H1 (cell line): ENCODE data around the gene REXO5. TPM values are rescaled to one million over a fixed set of nuclear protein-coding genes. Genes with fewer than 3 reads are reported as not detected.

ENCODE experiments used
- CTCF ChIA-PET: fragments of 300-600 bp; sonication (Branson Sonifier 250); formaldehyde crosslinking; loops from one replicate; lab custom pipeline; 2021; ENCODE audit not compliant: partially characterized antibody; lab: Charles Lee
- POLR2A ChIA-PET: fragments of 300-600 bp; sonication (Branson Sonifier 250); formaldehyde crosslinking; loops from one replicate; lab custom pipeline; 2021; ENCODE audit warnings: inconsistent platforms; ENCODE audit not compliant: partially characterized antibody; lab: Charles Lee
- DNase-seq, 2 experiments: peaks; one replicate each; pipeline versions ENCODE4 v3.0.0 to v3.0.0-alpha.2; 2010 to 2022; ENCODE audit warnings: low spot score in 2 of 2, low read depth in 1 of 2, mixed read lengths in 1 of 2
- FAIRE-seq: peaks from 2 replicates; lab custom pipeline; 2011; peaks lifted over from hg19 to GRCh38; lab: Jason Lieb, UNC
- H2AFZ ChIP-seq: 2 replicates; pipeline ENCODE4 v1.8.1; 2012; ENCODE audit warnings: low read length, inconsistent platforms
- H2AK5ac ChIP-seq: 2 replicates; pipeline ENCODE4 v1.6.1; 2013; ENCODE audit warnings: low read depth, low read length
- H2BK120ac ChIP-seq: replicated peaks from 2 replicates; pipeline ENCODE3; 2013; ENCODE audit warnings: low read depth, low read length, inconsistent platforms
- H2BK12ac ChIP-seq: 2 replicates; pipeline ENCODE4 v1.6.1; 2013; ENCODE audit warnings: low read depth, low read length
- H2BK15ac ChIP-seq: 2 replicates; pipeline ENCODE4 v1.6.1; 2013; ENCODE audit warnings: low read length
- H2BK20ac ChIP-seq: 2 replicates; pipeline ENCODE4 v1.6.1; 2013; ENCODE audit warnings: low read length
- H2BK5ac ChIP-seq: 2 replicates; pipeline ENCODE4 v1.6.1; 2013; ENCODE audit warnings: low read depth, low read length
- H3K14ac ChIP-seq: 2 replicates; pipeline ENCODE4 v1.6.1; 2013; ENCODE audit warnings: inconsistent platforms; ENCODE audit not compliant: insufficient read length
- H3K18ac ChIP-seq: 2 replicates; pipeline ENCODE4 v1.6.1; 2013; ENCODE audit warnings: low read length; ENCODE audit errors: extremely low read depth
- H3K23ac ChIP-seq: 2 replicates; pipeline ENCODE4 v1.6.1; 2013; ENCODE audit warnings: inconsistent platforms; ENCODE audit not compliant: insufficient read length
- H3K23me2 ChIP-seq: 2 replicates; pipeline ENCODE4 v1.6.1; 2013; ENCODE audit warnings: low read depth, low read length
- H3K27ac ChIP-seq: 2 replicates; pipeline ENCODE4 v1.6.1; 2011; ENCODE audit warnings: low read depth, low read length, inconsistent platforms
- H3K27me3 ChIP-seq, 4 experiments: replicated peaks in 1 of 4; 1 replicate in 1 of 4; 2 replicates in 3 of 4; pipeline versions ENCODE4 v1.6.1 to v1.8.1; 2011 to 2013; ENCODE audit warnings: low read length in 3 of 4, mild to moderate bottlenecking in 3 of 4, inconsistent platforms in 2 of 4, mixed read lengths in 2 of 4, moderate library complexity in 1 of 4; ENCODE audit not compliant: control insufficient read depth in 3 of 4, insufficient read depth in 3 of 4; ENCODE audit errors: extremely low read depth in 1 of 4
- H3K36me3 ChIP-seq, 4 experiments: 2 replicates each; pipeline versions ENCODE4 v1.6.1 to v1.8.1; 2011 to 2013; ENCODE audit warnings: mild to moderate bottlenecking in 4 of 4, low read length in 3 of 4, moderate library complexity in 2 of 4, control low read depth in 1 of 4, inconsistent platforms in 1 of 4; ENCODE audit not compliant: insufficient read depth in 4 of 4, control insufficient read depth in 2 of 4
- H3K4ac ChIP-seq: replicated peaks from 2 replicates; pipeline ENCODE3; 2013; ENCODE audit warnings: low read length, low read depth, mixed read lengths, inconsistent platforms; ENCODE audit not compliant: insufficient read length
- H3K4me1 ChIP-seq, 4 experiments: replicated peaks in 1 of 4; 1 replicate in 1 of 4; 2 replicates in 3 of 4; pipeline versions ENCODE4 v1.6.1 to v1.8.1; 2011 to 2013; ENCODE audit warnings: low read length in 3 of 4, inconsistent platforms in 2 of 4, mixed read lengths in 1 of 4; ENCODE audit not compliant: insufficient read depth in 4 of 4, control insufficient read depth in 3 of 4
- H3K4me2 ChIP-seq, 2 experiments: 2 replicates each; pipeline versions ENCODE4 v1.6.1 to v1.8.1; 2011 to 2013; ENCODE audit warnings: low read depth in 2 of 2, low read length in 2 of 2, control low read depth in 1 of 2, inconsistent platforms in 1 of 2, mild to moderate bottlenecking in 1 of 2; ENCODE audit not compliant: insufficient read depth in 1 of 2
- H3K4me3 ChIP-seq, 4 experiments: fragments of 200-600, 300-600 bp in 1 of 4; sonication (generic), shearing (Covaris generic), sonication (Bioruptor Twin) in 1 of 4; 2 replicates each; pipeline versions ENCODE4 v1.5.1 to v1.8.1; 2011 to 2016; ENCODE audit warnings: low read length in 4 of 4, low read depth in 3 of 4, control low read depth in 2 of 4, inconsistent platforms in 2 of 4, mild to moderate bottlenecking in 2 of 4, mixed read lengths in 1 of 4, moderate library complexity in 1 of 4; ENCODE audit not compliant: insufficient read depth in 2 of 4; ENCODE audit errors: extremely low read depth in 1 of 4
- H3K56ac ChIP-seq: replicated peaks from 2 replicates; pipeline ENCODE3; 2013; ENCODE audit warnings: low read depth, mild to moderate bottlenecking, mixed read lengths, low read length, inconsistent platforms; ENCODE audit not compliant: insufficient read length
- H3K79me1 ChIP-seq: 2 replicates; pipeline ENCODE4 v1.6.1; 2013; ENCODE audit warnings: low read depth, low read length, control low read depth
- H3K79me2 ChIP-seq, 2 experiments: 2 replicates each; pipeline versions ENCODE4 v1.6.1 to v1.8.1; 2012 to 2013; ENCODE audit warnings: low read length in 2 of 2, mild to moderate bottlenecking in 2 of 2, inconsistent platforms in 1 of 2; ENCODE audit not compliant: insufficient read depth in 2 of 2, control insufficient read depth in 1 of 2
- H3K9ac ChIP-seq, 4 experiments: replicated peaks in 1 of 4; 1 replicate in 1 of 4; 2 replicates in 3 of 4; pipeline versions ENCODE4 v1.6.1 to v1.8.1; 2011 to 2013; ENCODE audit warnings: low read depth in 3 of 4, low read length in 3 of 4, control low read depth in 2 of 4, mild to moderate bottlenecking in 2 of 4, moderate library complexity in 2 of 4, inconsistent platforms in 1 of 4; ENCODE audit errors: extremely low read depth in 1 of 4
- H3K9me3 ChIP-seq, 2 experiments: 2 replicates each; pipeline versions ENCODE4 v1.6.1 to v1.8.1; 2012 to 2013; ENCODE audit warnings: mild to moderate bottlenecking in 2 of 2, moderate library complexity in 2 of 2, control low read depth in 1 of 2, inconsistent platforms in 1 of 2, low read depth in 1 of 2, low read length in 1 of 2, mixed read lengths in 1 of 2; ENCODE audit not compliant: insufficient read depth in 2 of 2
- H4K20me1 ChIP-seq, 2 experiments: replicated peaks in 1 of 2; 2 replicates each; pipeline versions ENCODE3 to v1.8.1; 2011 to 2013; ENCODE audit warnings: inconsistent platforms in 2 of 2, low read length in 2 of 2, mild to moderate bottlenecking in 1 of 2; ENCODE audit not compliant: insufficient read depth in 2 of 2, control insufficient read depth in 1 of 2
- H4K5ac ChIP-seq: 2 replicates; pipeline ENCODE4 v1.6.1; 2013; ENCODE audit warnings: low read length, low read depth, mixed read lengths, inconsistent platforms; ENCODE audit not compliant: insufficient read length
- H4K8ac ChIP-seq: 2 replicates; pipeline ENCODE4 v1.8.0; 2013; ENCODE audit warnings: mild to moderate bottlenecking, moderate library complexity, low read length, inconsistent platforms; ENCODE audit not compliant: insufficient read depth; ENCODE audit errors: extremely low read depth
- H4K91ac ChIP-seq: replicated peaks from 2 replicates; pipeline ENCODE3; 2013; ENCODE audit warnings: low read length, mixed read lengths, inconsistent platforms; ENCODE audit not compliant: insufficient read length
- BCL11A ChIP-seq, 2 experiments: IDR thresholded peaks; one replicate each; pipeline ENCODE4 v1.6.1; 2011; ENCODE audit warnings: low read depth in 2 of 2, low read length in 2 of 2, mild to moderate bottlenecking in 2 of 2
- KDM4A ChIP-seq: IDR thresholded peaks from one replicate; pipeline ENCODE4 v1.7.1; 2012; ENCODE audit warnings: low read depth, mild to moderate bottlenecking, moderate library complexity, low read length, inconsistent platforms; ENCODE audit not compliant: severe bottlenecking
- SIN3A ChIP-seq, 2 experiments: IDR thresholded peaks in 1 of 2; conservative IDR thresholded peaks in 1 of 2; 2 replicates each; pipeline ENCODE4 v1.6.1; 2011 to 2012; ENCODE audit warnings: low read length in 2 of 2, improper control_type of control experiment in 1 of 2, low read depth in 1 of 2, mild to moderate bottlenecking in 1 of 2
- SIX5 ChIP-seq: IDR thresholded peaks from 2 replicates; pipeline ENCODE4 v1.6.1; 2011; ENCODE audit warnings: mild to moderate bottlenecking, low read depth, low read length
- WGBS, 2 experiments: shearing (Covaris generic) in 1 of 2; methylation state at CpG; one replicate each; pipeline versions ENCODE4 v1.1.6 to v1.1.7; 2013 to 2015; ENCODE audit warnings: low lambda C conversion rate in 2 of 2, mixed read lengths in 2 of 2, inconsistent platforms in 1 of 2, low coverage in 1 of 2, missing lambda C conversion rate in 1 of 2; ENCODE audit not compliant: insufficient replicate concordance in 2 of 2, insufficient coverage in 1 of 2, insufficient read length in 1 of 2; ENCODE audit errors: extremely low coverage in 1 of 2, missing lambda C conversion rate in 1 of 2; 5-methylcytosine and 5-hydroxymethylcytosine counted together
- polyA plus RNA-seq, 7 experiments: library from polyadenylated mRNA; depleted of rRNA in 3 of 7; stranded (reverse) in 5 of 7; unstranded in 2 of 7; fragments of >200 nt in 5 of 7; fragments of 200-250 nt in 2 of 7; gene quantifications; 1 replicate in 5 of 7; 2 replicates in 1 of 7; 4 replicates in 1 of 7; pipeline versions ENCODE4 v1.2.1 to v1.2.3, GENCODE V29; 2011 to 2013; ENCODE audit warnings: missing spikeins in 2 of 7, mixed read lengths in 2 of 7
- total RNA-seq: library from RNA; stranded (reverse); fragmentation: NEBNext Ultra II Directional; extraction: Animal tissue kit (Norgen Biotek cat#: 25700); gene quantifications from 2 replicates; pipeline ENCODE4 v1.2.1, GENCODE V29; 2021

The REXO5 gene
- total and polyA plus RNA-seq, 2 of the 8 experiments (the other 6 are each of a cell fraction or from before 2014, with no cell fraction given): 2.4 to 8.9 TPM

GRCh38 chr16:20803192-20803560, 3.2 kb upstream of the REXO5 start:
- H3K4me1 ChIP-seq: 0 out of 7 replicates have a peak, but pooled peaks cover 0 to 3% (median 0%) of the 10 kb centered on the region in 4 experiments
- POLR2A ChIA-PET: interaction anchor here (2.8 kb wide), 1 partner anchor 10 kb away, joined by 6 read pairs; no protein-coding TSS in a partner anchor
- H2BK12ac ChIP-seq: no peak overlapping the region
- no peak overlapping the region for H2BK15ac ChIP-seq
- no peak overlapping the region for H4K8ac ChIP-seq
- H3K4ac ChIP-seq: no peak overlapping the region
- no peak overlapping the region for H2AK5ac ChIP-seq
- H3K23me2 ChIP-seq: peaks cover 5% of the 10 kb centered on the region
- no peak overlapping the region for H2BK20ac ChIP-seq
- H3K79me1 ChIP-seq: no peaks in the 10 kb centered on the region
- no peaks in the 10 kb centered on the region for H4K20me1 ChIP-seq
- no peak for DNase-seq
- peaks cover 0 to 5% (median 0%) of the 10 kb centered on the region in 4 experiments; a peak in 3 of 8 replicates for H3K36me3 ChIP-seq
- H3K27me3 ChIP-seq: no peaks in the 10 kb centered on the region
- H2BK5ac ChIP-seq: no peak overlapping the region
- WGBS, 2 experiments: 95% methylated on average over 2 of the region's 2 CpGs; no CpG with 5 or more reads in 1 of the 2 experiments
- H3K9me3 ChIP-seq: no peaks in the 10 kb centered on the region
- no peak overlapping the region for H2BK120ac ChIP-seq
- H3K18ac ChIP-seq: no peak overlapping the region
- no peak overlapping the region for H2AFZ ChIP-seq
- TF ChIP-seq KDM4A (no peak), BCL11A (IDR thresholded peaks at IDR 0.05; ENCODE audit: low read depth in 2 of 2, low read length in 2 of 2) (no peak), SIN3A (conservative IDR thresholded peaks at IDR 0.05 in 1 of 2, IDR thresholded peaks at IDR 0.05 in 1 of 2; ENCODE audit: low read depth in 1 of 2, low read length in 2 of 2) (no peak), SIX5 (no peak)
- H3K4me3 ChIP-seq: no peak overlapping the region
- no peak overlapping the region for H3K27ac ChIP-seq
- no peak overlapping the region for H4K5ac ChIP-seq
- no peak overlapping the region for H3K14ac ChIP-seq
- CTCF ChIA-PET: no interaction called here
- H3K4me2 ChIP-seq: no peak overlapping the region
- no peak overlapping the region for H4K91ac ChIP-seq
- FAIRE-seq: no peak
- H3K79me2 ChIP-seq: no peaks in the 10 kb centered on the region
- H3K56ac ChIP-seq: no peak overlapping the region
- no peak overlapping the region for H3K9ac ChIP-seq
- no peak overlapping the region for H3K23ac ChIP-seq
